Activated CD4-positive, alpha-beta T cell treated with anti-CD3 and anti-CD28 coated beads, Interleukin-2, amount 10 ng/mL, durations not matched to agents 7 days and 5 days (primary cell): ENCODE results near the gene MED29. TPM values are rescaled to one million over a fixed set of nuclear protein-coding genes. Genes with fewer than 3 reads are reported as not detected.

Source experiments
- CTCF ChIA-PET: fragments of 350-600 bp; sonication (Branson Sonifier 250); formaldehyde crosslinking; loops from one replicate; lab custom pipeline; 2021; ENCODE audit warnings: antibody characterized with exemption; lab: Charles Lee
- POLR2A ChIA-PET: fragments of 350-600 bp; sonication (Branson Sonifier 250); formaldehyde crosslinking; loops from one replicate; lab custom pipeline; 2021; ENCODE audit warnings: antibody characterized with exemption; lab: Charles Lee
- DNase-seq: peaks from one replicate; pipeline ENCODE4 v3.0.0-alpha.2; 2020
- H3K27ac Mint-ChIP-seq: one replicate; pipeline ENCODE4 v1.8.0; 2021; ENCODE audit warnings: mild to moderate bottlenecking, moderate library complexity, mixed read lengths
- H3K27me3 Mint-ChIP-seq: one replicate; pipeline ENCODE4 v1.8.0; 2021; ENCODE audit warnings: mixed read lengths
- H3K36me3 Mint-ChIP-seq: one replicate; pipeline ENCODE4 v1.8.0; 2021; ENCODE audit warnings: low read depth, mixed read lengths
- H3K4me1 Mint-ChIP-seq: one replicate; pipeline ENCODE4 v1.8.0; 2021; ENCODE audit warnings: mixed read lengths
- H3K4me3 Mint-ChIP-seq: one replicate; pipeline ENCODE4 v1.8.0; 2021; ENCODE audit warnings: mild to moderate bottlenecking, moderate library complexity, mixed read lengths
- H3K9me3 Mint-ChIP-seq: one replicate; pipeline ENCODE4 v1.8.0; 2021; ENCODE audit warnings: mixed read lengths
- total RNA-seq, 2 experiments: library from RNA; stranded (reverse); gene quantifications; one replicate each; pipeline ENCODE4 v1.2.3, GENCODE V29; 2021

The MED29 gene
- total RNA-seq, 2 experiments from 2014 or later = 34.9 to 40.1 TPM

GRCh38 chr19:39430675-39431593, 39.8 kb downstream of the MED29 start:
- no peaks in the 10 kb centered on the region for H3K9me3 Mint-ChIP-seq
- CTCF ChIA-PET = interaction anchor here (0.6 to 2.4 kb wide), 3 partner anchors 12 to 861 kb away, joined by 3 to 16 read pairs (median 4); no protein-coding TSS in a partner anchor
- peak overlapping the region; percentile 34 for H3K4me3 Mint-ChIP-seq
- H3K4me1 Mint-ChIP-seq = peaks cover 41% of the 10 kb centered on the region
- peak; percentile 56 for DNase-seq
- H3K36me3 Mint-ChIP-seq = peaks cover 31% of the 10 kb centered on the region
- POLR2A ChIA-PET = no interaction called here
- peak overlapping the region; percentile 80 for H3K27ac Mint-ChIP-seq
- no peaks in the 10 kb centered on the region for H3K27me3 Mint-ChIP-seq

GRCh38 chr19:39432677-39433025, 41.5 kb downstream of the MED29 start:
- H3K9me3 Mint-ChIP-seq = no peaks in the 10 kb centered on the region
- no peak for DNase-seq
- ChIA-PET CTCF (interaction anchor here (1.6 to 2.9 kb wide), 2 partner anchors 21 to 35 kb away, joined by 6 to 16 read pairs; partner anchors contain the start of gene PLEKHG2), POLR2A (no interaction called here)
- H3K4me1 Mint-ChIP-seq = peaks cover 51% of the 10 kb centered on the region
- H3K27me3 Mint-ChIP-seq = peaks cover 3% of the 10 kb centered on the region
- no peak overlapping the region for H3K27ac Mint-ChIP-seq
- H3K36me3 Mint-ChIP-seq = peaks cover 31% of the 10 kb centered on the region
- no peak overlapping the region for H3K4me3 Mint-ChIP-seq

GRCh38 chr19:39433480-39434079, 42.4 kb downstream of the MED29 start:
- POLR2A ChIA-PET = no interaction called here
- no peaks in the 10 kb centered on the region for H3K9me3 Mint-ChIP-seq
- peaks cover 51% of the 10 kb centered on the region for H3K4me1 Mint-ChIP-seq
- no peak for DNase-seq
- H3K36me3 Mint-ChIP-seq = peaks cover 31% of the 10 kb centered on the region
- H3K27me3 Mint-ChIP-seq = peaks cover 3% of the 10 kb centered on the region
- H3K27ac Mint-ChIP-seq = no peak overlapping the region
- peak overlapping the region; percentile 98 for H3K4me3 Mint-ChIP-seq
- CTCF ChIA-PET = interaction anchor here (0.8 to 2.9 kb wide), 2 partner anchors 22 to 36 kb away, joined by 3 to 16 read pairs; no protein-coding TSS in a partner anchor

- ChIA-PET POLR2A (interaction anchor here (1.4 kb wide), 1 partner anchor 105 kb away, joined by 4 read pairs; no protein-coding TSS in a partner anchor), CTCF (interaction anchor here (0.8 to 2.9 kb wide), 5 partner anchors 22 to 92 kb away, joined by 3 to 16 read pairs (median 5); partner anchors contain the start of genes PLEKHG2 and SAMD4B)
- Mint-ChIP-seq H3K4me3 (peak overlapping the region; percentile 98), H3K27ac (peak overlapping the region; percentile 97), H3K27me3 (peaks cover 3% of the 10 kb centered on the region), H3K9me3 (no peaks in the 10 kb centered on the region), H3K36me3 (peaks cover 31% of the 10 kb centered on the region), H3K4me1 (peaks cover 51% of the 10 kb centered on the region)
- no peak for DNase-seq
These were observed 43.2 kb downstream of the MED29 start for GRCh38 chr19:39434123-39435076.

- ChIA-PET POLR2A (interaction anchor here (0.6 to 1.4 kb wide), 15 partner anchors 8 to 849 kb away, joined by 3 to 10 read pairs (median 3); partner anchors contain the start of genes MED29, PAF1, PLEKHG2 and SAMD4B), CTCF (interaction anchor here (0.6 to 1.7 kb wide), 10 partner anchors 9 to 398 kb away, joined by 3 to 18 read pairs (median 3); partner anchors contain the start of genes DYRK1B, PLEKHG2, SAMD4B and SUPT5H)
- peak within 1 kb of the TSS; percentile 98 for H3K4me3 Mint-ChIP-seq
- peak; percentile 99 for DNase-seq
- peaks cover 31% of the 10 kb centered on the region for H3K36me3 Mint-ChIP-seq
- no peaks in the 10 kb centered on the region for H3K9me3 Mint-ChIP-seq
- peak within 1 kb of the TSS; percentile 97 for H3K27ac Mint-ChIP-seq
- H3K27me3 Mint-ChIP-seq = peaks cover 3% of the 10 kb centered on the region
- H3K4me1 Mint-ChIP-seq = peaks cover 55% of the 10 kb centered on the region
These were observed 44.5 kb downstream of the MED29 start, which contains the start of gene RPS16 for GRCh38 chr19:39435499-39436349. Gene RPS16 (minus strand): TSS chr19:39435949. CDS start chr19:39435895, 54 bp downstream.

GRCh38 chr19:39436350-39436716, 45.2 kb downstream of the MED29 start:
- Mint-ChIP-seq H3K4me1 (peaks cover 52% of the 10 kb centered on the region), H3K27me3 (peaks cover 3% of the 10 kb centered on the region), H3K9me3 (no peaks in the 10 kb centered on the region), H3K27ac (peak overlapping the region; percentile 97), H3K4me3 (peak overlapping the region; percentile 98), H3K36me3 (peaks cover 29% of the 10 kb centered on the region)
- CTCF ChIA-PET = interaction anchor here (0.6 to 1.7 kb wide), 9 partner anchors 9 to 397 kb away, joined by 3 to 18 read pairs (median 3); partner anchors contain the start of genes DYRK1B, PLEKHG2, SUPT5H and TIMM50
- POLR2A ChIA-PET = interaction anchor here (0.6 to 1.4 kb wide), 13 partner anchors 8 to 689 kb away, joined by 3 to 10 read pairs (median 3); partner anchors contain the start of genes MED29, PAF1, PLEKHG2 and SAMD4B
- DNase-seq = no peak

GRCh38 chr19:39438270-39438934, 47.2 kb downstream of the MED29 start:
- ChIA-PET POLR2A (no interaction called here), CTCF (interaction anchor here (0.7 kb wide), 1 partner anchor 15 kb away, joined by 3 read pairs; no protein-coding TSS in a partner anchor)
- peaks cover 43% of the 10 kb centered on the region for H3K4me1 Mint-ChIP-seq
- H3K9me3 Mint-ChIP-seq = no peaks in the 10 kb centered on the region
- H3K4me3 Mint-ChIP-seq = no peak overlapping the region
- H3K27ac Mint-ChIP-seq = no peak overlapping the region
- H3K27me3 Mint-ChIP-seq = peaks cover 3% of the 10 kb centered on the region
- peaks cover 19% of the 10 kb centered on the region for H3K36me3 Mint-ChIP-seq
- no peak for DNase-seq

- ChIA-PET CTCF (interaction anchor here (0.7 to 2.3 kb wide), 5 partner anchors 9 to 47 kb away, joined by 3 to 10 read pairs (median 4); partner anchors contain the start of gene RPS16), POLR2A (interaction anchor here (0.6 to 2.1 kb wide), 2 partner anchors 9 to 16 kb away, joined by 5 to 8 read pairs; partner anchors contain the start of gene RPS16)
- Mint-ChIP-seq H3K9me3 (no peaks in the 10 kb centered on the region), H3K36me3 (peaks cover 34% of the 10 kb centered on the region), H3K4me1 (peaks cover 56% of the 10 kb centered on the region), H3K27ac (peak overlapping the region; percentile 97), H3K4me3 (peak overlapping the region; percentile 92), H3K27me3 (no peaks in the 10 kb centered on the region)
- DNase-seq = no peak
These were observed 53.5 kb downstream of the MED29 start for GRCh38 chr19:39444598-39445195.

- Mint-ChIP-seq H3K4me1 (peaks cover 55% of the 10 kb centered on the region), H3K36me3 (peaks cover 34% of the 10 kb centered on the region), H3K27ac (peak within 1 kb of the TSS; percentile 97), H3K27me3 (no peaks in the 10 kb centered on the region), H3K4me3 (peak within 1 kb of the TSS; percentile 92), H3K9me3 (no peaks in the 10 kb centered on the region)
- DNase-seq = peak; percentile 99
- ChIA-PET CTCF (interaction anchor here (0.7 to 2.3 kb wide), 5 partner anchors 9 to 47 kb away, joined by 3 to 10 read pairs (median 4); partner anchors contain the start of gene RPS16), POLR2A (interaction anchor here (0.6 to 2.1 kb wide), 2 partner anchors 10 to 17 kb away, joined by 5 to 8 read pairs; partner anchors contain the start of gene RPS16)
These were observed 54.3 kb downstream of the MED29 start, which contains the start of gene SUPT5H for GRCh38 chr19:39445196-39446111. Gene SUPT5H (plus strand): TSS chr19:39445582. CDS start chr19:39445891, 309 bp downstream.
